ENCODE results near the gene CREG1.
A peak's percentile ranks its signal among the peaks of the same experiment; 100 is the strongest.
"Not testable (repeated sequence)": the region's sequence is repeated elsewhere in the genome, so short reads cannot be mapped to it uniquely, and the experiment has no call there.

CREG1 gene

GRCh38 chr1:167563579-167564246 is 10.2 kb upstream of the CREG1 start:
- peak; percentile 41 for DNase-seq

GRCh38 chr1:167562702-167563101 is 9.1 kb upstream of the CREG1 start:
- DNase-seq: no peak

- no peak for DNase-seq
Measured at GRCh38 chr1:167561753-167562152, 8.2 kb upstream of the CREG1 start.

- peak; percentile 72 for DNase-seq
Measured at GRCh38 chr1:167555971-167556714, 2.6 kb upstream of the CREG1 start.

GRCh38 chr1:167555072-167555471 is 1.5 kb upstream of the CREG1 start:
- not testable (repeated sequence) for DNase-seq

GRCh38 chr1:167554028-167554779 is 642 bp upstream of the CREG1 start:
- no peak for DNase-seq

GRCh38 chr1:167551362-167551761 is 2.2 kb downstream of the CREG1 start:
- DNase-seq: no peak

GRCh38 chr1:167548059-167548932 is 5.3 kb downstream of the CREG1 start:
- DNase-seq: no peak

GRCh38 chr1:167546935-167547334 is 6.6 kb downstream of the CREG1 start:
- DNase-seq: no peak

GRCh38 chr1:167545349-167545748 is 8.2 kb downstream of the CREG1 start:
- no peak for DNase-seq

- no peak for DNase-seq
Measured at GRCh38 chr1:167544447-167545093, 9.0 kb downstream of the CREG1 start.

- DNase-seq: no peak
Measured at GRCh38 chr1:167543199-167543990, 10.2 kb downstream of the CREG1 start.

- DNase-seq: no peak
Measured at GRCh38 chr1:167542109-167543032, 11.2 kb downstream of the CREG1 start.

- no peak for DNase-seq
Measured at GRCh38 chr1:167541610-167542009, 12.0 kb downstream of the CREG1 start.

- DNase-seq: no peak
Measured at GRCh38 chr1:167541003-167541402, 12.6 kb downstream of the CREG1 start.

- DNase-seq: no peak
Measured at GRCh38 chr1:167538657-167539056, 14.9 kb downstream of the CREG1 start.

- peak; percentile 57 for DNase-seq
Measured at GRCh38 chr1:167533851-167534300, 19.7 kb downstream of the CREG1 start.

- no peak for DNase-seq
Measured at GRCh38 chr1:167532964-167533824, 20.4 kb downstream of the CREG1 start.

- no peak for DNase-seq
Measured at GRCh38 chr1:167532375-167532774, 21.2 kb downstream of the CREG1 start.
